GM06990 (cell line): Measurements from ENCODE around the gene TXNDC16.

Source experiments
- DNase-seq: peaks from one replicate; pipeline ENCODE4 v3.0.0-alpha.2; 2011; ENCODE audit not compliant: insufficient read length; ENCODE audit errors: extremely low read depth
- H3K27me3 ChIP-seq: replicated peaks from 2 replicates; pipeline ENCODE4 v1.6.0; 2011; ENCODE audit warnings: low read length; ENCODE audit not compliant: control insufficient read depth, insufficient read depth
- H3K36me3 ChIP-seq: 2 replicates; pipeline ENCODE4 v1.5.1; 2011; ENCODE audit warnings: low read length; ENCODE audit not compliant: control insufficient read depth, insufficient read depth
- H3K4me3 ChIP-seq: replicated peaks from 2 replicates; pipeline ENCODE4 v1.5.1; 2011; ENCODE audit warnings: low read depth, mild to moderate bottlenecking, control low read depth, low read length
- CTCF ChIP-seq: IDR thresholded peaks from 2 replicates; pipeline ENCODE4 v1.5.1; 2011; ENCODE audit warnings: low read length, control low read depth, mild to moderate bottlenecking, inconsistent platforms; ENCODE audit not compliant: insufficient read depth, poor library complexity, severe bottlenecking

The TXNDC16 gene

GRCh38 chr14:52458721-52459085 lies 93.6 kb downstream of the TXNDC16 start:
- TF ChIP-seq CTCF, result no peak

GRCh38 chr14:52457411-52457810 lies 94.9 kb downstream of the TXNDC16 start:
- no peak for TF ChIP-seq CTCF
- H3K4me3 ChIP-seq, result no peak overlapping the region

More at GRCh38 chr14:52458721-52459085, 93.6 kb downstream of the TXNDC16 start:
- Histone ChIP-seq H3K4me3 (no peak overlapping the region), H3K27me3 (no peaks in the 10 kb centered on the region), H3K36me3 (no peaks in the 10 kb centered on the region)
- no peak for DNase-seq

GRCh38 chr14:52455291-52456088 lies 96.8 kb downstream of the TXNDC16 start:
- DNase-seq, result no peak
- no peaks in the 10 kb centered on the region for H3K27me3 ChIP-seq
- no peak for TF ChIP-seq CTCF

More at GRCh38 chr14:52457411-52457810, 94.9 kb downstream of the TXNDC16 start:
- no peak for DNase-seq
- no peaks in the 10 kb centered on the region for H3K27me3 ChIP-seq
- no peaks in the 10 kb centered on the region for H3K36me3 ChIP-seq

GRCh38 chr14:52447236-52447635 lies 105.1 kb downstream of the TXNDC16 start:
- DNase-seq, result no peak
- Histone ChIP-seq H3K27me3 (no peaks in the 10 kb centered on the region), H3K36me3 (no peaks in the 10 kb centered on the region; the same call in 1 of the 2 replicates), H3K4me3 (no peak overlapping the region)
- TF ChIP-seq CTCF, result no peak

More at GRCh38 chr14:52455291-52456088, 96.8 kb downstream of the TXNDC16 start:
- no peak overlapping the region for H3K4me3 ChIP-seq
- H3K36me3 ChIP-seq, result no peaks in the 10 kb centered on the region

GRCh38 chr14:52446355-52446754 lies 106.0 kb downstream of the TXNDC16 start:
- Histone ChIP-seq H3K36me3 (no peaks in the 10 kb centered on the region; the same call in 1 of the 2 replicates), H3K27me3 (no peaks in the 10 kb centered on the region), H3K4me3 (no peak overlapping the region)
- DNase-seq, result no peak
- TF ChIP-seq CTCF, result no peak
